HFF-Myc (cell line): ENCODE measurements around the gene AHDC1.

Experiments used
- DNase-seq: peaks from one replicate; pipeline ENCODE4 v3.0.0-alpha.2; 2011; ENCODE audit warnings: low read depth; ENCODE audit errors: extremely low read depth
- H3K4me3 ChIP-seq: replicated peaks from 2 replicates; pipeline ENCODE4 v1.5.1; 2011; ENCODE audit warnings: low read depth, mild to moderate bottlenecking, control low read depth, low read length
- TF ChIP-seq, protein P1 (sequence below): IDR thresholded peaks from 2 replicates; pipeline ENCODE4 v1.5.1; 2012; ENCODE audit warnings: mild to moderate bottlenecking, low read depth, low read length, control low read depth; ENCODE audit errors: missing control alignments

The AHDC1 gene

GRCh38 chr1:27548136-27548853 is 55.6 kb downstream of the AHDC1 start:
- TF ChIP-seq, protein P1, sequence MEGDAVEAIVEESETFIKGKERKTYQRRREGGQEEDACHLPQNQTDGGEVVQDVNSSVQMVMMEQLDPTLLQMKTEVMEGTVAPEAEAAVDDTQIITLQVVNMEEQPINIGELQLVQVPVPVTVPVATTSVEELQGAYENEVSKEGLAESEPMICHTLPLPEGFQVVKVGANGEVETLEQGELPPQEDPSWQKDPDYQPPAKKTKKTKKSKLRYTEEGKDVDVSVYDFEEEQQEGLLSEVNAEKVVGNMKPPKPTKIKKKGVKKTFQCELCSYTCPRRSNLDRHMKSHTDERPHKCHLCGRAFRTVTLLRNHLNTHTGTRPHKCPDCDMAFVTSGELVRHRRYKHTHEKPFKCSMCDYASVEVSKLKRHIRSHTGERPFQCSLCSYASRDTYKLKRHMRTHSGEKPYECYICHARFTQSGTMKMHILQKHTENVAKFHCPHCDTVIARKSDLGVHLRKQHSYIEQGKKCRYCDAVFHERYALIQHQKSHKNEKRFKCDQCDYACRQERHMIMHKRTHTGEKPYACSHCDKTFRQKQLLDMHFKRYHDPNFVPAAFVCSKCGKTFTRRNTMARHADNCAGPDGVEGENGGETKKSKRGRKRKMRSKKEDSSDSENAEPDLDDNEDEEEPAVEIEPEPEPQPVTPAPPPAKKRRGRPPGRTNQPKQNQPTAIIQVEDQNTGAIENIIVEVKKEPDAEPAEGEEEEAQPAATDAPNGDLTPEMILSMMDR = no peak

DNA sequence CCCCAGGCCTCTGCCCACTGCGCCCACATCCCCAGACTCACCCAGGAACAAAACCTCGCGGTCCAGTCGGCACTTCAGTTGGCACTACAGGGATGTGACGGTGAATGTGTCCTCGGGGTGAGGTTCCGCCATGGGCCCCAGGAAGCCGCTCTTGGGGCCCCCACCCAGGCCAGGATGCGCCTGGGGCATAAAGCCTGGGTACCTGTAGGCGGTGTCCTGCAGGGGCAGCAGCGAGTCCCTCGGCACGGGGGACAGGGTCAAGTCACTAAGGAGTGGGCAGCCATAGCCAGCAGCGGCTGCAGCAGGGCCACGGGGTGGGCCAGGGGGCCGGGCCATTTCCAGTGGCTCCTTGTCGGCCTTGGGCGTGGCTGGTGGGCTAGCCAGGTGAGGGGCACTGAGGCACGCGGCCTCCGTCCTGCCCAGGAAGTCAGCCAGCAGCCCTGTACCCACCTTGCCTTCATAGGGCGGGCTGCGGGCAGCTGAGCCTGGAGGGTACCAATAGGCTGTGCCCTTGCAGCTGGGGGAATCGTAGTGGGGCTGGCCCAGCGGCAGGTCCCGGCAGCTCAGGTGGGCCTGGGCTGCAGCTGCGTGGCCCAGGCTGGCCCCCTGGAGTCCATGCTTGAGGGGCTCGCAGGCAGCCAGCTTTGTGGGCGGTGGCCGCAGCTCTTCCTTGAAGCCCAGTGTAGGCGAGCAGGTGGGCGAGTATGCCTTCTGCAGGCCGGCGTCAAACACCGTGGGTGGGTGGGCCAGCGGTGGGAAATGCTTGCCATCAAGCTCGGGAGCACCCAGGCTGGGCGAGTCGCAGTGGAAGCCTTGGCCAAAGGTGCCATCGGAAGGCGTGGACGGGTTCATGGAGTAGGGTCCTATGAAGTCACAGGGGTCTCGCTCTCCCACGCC is 56.5 kb downstream of the AHDC1 start:
- no peak overlapping the region for H3K4me3 ChIP-seq
- TF ChIP-seq, protein P1 = peak; percentile 8
- no peak for DNase-seq

More at GRCh38 chr1:27548136-27548853, 55.6 kb downstream of the AHDC1 start:
- no peak overlapping the region for H3K4me3 ChIP-seq
- DNase-seq = no peak

GRCh38 chr1:27545876-27546275 is 58.1 kb downstream of the AHDC1 start:
- H3K4me3 ChIP-seq = no peak overlapping the region
- DNase-seq = no peak
- TF ChIP-seq, protein P1 = no peak

DNA sequence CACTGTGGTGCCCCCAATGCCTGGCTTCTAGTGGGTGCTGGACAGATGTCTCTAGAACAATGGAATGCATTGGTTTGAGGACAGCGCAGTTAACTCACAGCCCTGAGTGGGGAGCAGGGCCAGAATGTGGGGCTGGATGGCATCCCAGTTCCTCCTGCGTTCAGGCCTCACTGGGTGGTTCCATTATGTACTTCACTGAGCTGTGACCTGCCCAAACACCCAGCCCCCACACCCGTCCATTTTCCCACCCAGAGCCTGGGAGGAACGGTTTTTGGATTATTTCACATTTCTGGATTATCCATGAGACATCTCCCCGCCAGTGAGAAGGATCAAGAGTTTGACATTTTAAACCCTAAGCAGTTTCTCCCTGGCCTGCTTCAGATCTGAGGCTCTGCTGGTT is 58.7 kb downstream of the AHDC1 start:
- TF ChIP-seq, protein P1 = no peak
- H3K4me3 ChIP-seq = no peak overlapping the region
- DNase-seq = no peak

DNA sequence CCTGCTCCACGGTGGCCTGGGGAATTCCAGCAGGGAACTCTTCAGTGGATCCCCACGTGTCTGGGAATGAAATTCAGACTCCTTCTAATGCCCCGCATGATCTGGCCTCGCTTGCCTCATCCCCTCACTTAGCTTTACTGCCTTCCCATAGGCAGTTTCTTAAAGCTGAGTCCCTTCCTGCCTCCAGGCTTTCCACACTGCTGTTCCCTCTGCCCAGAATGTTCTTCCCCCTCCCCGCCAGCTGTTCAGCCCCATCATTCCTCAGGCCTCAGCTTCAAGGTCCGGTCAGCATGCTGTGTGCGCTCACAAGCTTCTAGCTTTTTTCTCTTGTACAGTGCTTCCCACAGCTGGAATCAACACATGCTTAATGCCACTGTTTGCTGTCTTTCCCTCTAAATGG is 59.1 kb downstream of the AHDC1 start:
- DNase-seq = no peak
- TF ChIP-seq, protein P1 = no peak
- no peak overlapping the region for H3K4me3 ChIP-seq

- DNase-seq = no peak
- TF ChIP-seq, protein P1 = no peak
- no peak overlapping the region for H3K4me3 ChIP-seq
Measured at GRCh38 chr1:27543284-27543683, 60.7 kb downstream of the AHDC1 start.
